ENCODE data around the gene TOM1L1. TPM values are rescaled to one million over a fixed set of nuclear protein-coding genes. Genes with fewer than 3 reads are reported as not detected.

The TOM1L1 gene
- total RNA-seq, 1 experiment from 2014 or later: 29.9 TPM

DNA sequence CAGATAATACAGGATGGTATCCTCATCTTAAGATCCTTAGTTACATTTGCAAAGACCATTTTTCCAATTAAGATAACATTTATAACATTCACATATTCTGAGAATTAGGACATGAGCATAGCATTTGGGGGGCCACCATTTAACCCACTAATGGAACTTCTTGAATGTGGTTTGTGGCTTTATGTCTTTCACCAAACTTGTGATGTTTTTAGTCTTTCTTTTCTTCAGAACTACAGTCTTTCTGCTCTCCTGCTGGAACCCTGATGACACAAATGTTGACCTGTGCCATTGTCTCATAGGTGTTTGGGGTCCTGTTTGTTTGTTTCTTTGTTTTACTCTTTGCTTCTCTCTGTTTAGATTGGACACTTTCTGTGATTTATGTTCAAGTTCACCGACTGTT, 44.6 kb downstream of the TOM1L1 start:
- no peak for DNase-seq (ENCODE audit: low read depth)

DNA sequence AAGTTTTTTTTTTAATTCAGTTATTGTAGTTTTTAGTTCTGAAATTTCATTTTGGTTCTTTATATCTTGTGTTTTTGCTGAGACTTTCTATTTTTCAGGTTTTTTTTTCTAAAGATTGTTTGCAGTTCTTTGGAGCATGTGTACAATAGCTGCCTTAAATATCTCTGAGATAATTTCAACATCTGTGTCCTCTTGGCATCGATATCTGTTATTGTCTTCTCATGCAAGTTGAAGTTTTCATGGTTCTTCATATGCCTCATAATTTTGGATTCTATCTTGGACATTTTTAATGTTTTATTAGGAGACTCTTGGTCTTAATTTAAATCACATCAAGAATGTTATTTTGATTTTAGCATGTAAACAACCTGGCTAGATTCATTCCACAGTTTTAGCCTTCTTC, 45.0 kb downstream of the TOM1L1 start:
- DNase-seq (ENCODE audit: low read depth): no peak

DNA sequence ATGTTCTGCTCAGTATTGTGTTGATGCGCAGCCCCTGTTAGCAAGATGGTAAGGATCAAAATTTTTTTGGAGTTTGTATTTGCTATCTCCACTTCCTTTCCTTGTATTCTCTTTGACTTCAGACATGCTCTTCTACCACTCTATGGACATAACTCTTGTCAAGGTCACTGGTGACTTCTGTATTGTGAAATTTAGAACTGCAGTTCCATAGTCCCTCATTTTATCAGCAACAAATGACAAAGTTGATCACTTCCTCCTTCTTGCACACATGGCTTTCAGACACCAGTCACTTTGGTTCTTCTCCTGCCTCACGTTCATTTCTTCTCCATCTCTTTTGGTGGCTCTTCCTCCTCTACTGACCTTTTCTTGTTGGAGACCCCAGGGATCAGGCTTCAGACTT, 46.7 kb downstream of the TOM1L1 start:
- no peak for DNase-seq (ENCODE audit: low read depth)

DNA sequence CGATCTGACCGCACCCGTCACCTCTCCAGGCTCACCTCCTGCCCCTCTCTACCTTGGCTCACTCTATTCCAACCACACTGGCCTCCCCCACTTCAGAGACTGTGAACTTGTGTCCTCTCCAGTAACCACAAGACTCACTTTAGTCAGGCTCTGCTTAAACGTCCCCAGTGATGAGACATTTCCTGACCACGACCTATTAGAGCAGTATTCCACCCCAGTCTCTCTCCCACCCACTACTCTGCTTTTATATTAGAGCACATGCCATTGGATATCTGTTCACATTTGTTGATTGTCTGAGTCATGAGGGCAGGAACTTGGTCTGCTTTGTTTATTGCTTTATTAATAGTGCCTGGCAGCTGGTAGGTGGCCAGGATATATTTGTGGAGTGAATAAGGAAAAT, 47.7 kb downstream of the TOM1L1 start:
- DNase-seq (ENCODE audit: low read depth): peak; percentile 96

DNA sequence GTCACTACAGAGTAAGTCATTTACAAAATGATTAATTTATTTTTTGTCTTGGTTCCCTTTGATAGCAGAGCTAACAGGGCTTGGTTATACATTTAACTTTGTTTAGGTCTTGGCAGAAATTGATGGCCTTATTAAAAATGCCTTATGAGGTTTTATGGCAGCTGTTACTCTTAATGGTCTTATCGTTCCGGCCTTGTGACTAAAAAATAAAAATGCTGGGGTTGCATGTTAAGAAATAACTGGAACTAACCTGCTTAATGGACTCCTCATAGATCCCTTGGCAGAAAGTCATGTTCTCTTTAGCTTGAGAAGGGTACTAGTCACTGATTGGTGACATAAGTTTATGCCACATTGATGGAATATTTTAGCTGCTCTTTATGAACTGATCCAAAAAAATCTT, 49.5 kb downstream of the TOM1L1 start:
- DNase-seq (ENCODE audit: low read depth): peak; percentile 62

DNA sequence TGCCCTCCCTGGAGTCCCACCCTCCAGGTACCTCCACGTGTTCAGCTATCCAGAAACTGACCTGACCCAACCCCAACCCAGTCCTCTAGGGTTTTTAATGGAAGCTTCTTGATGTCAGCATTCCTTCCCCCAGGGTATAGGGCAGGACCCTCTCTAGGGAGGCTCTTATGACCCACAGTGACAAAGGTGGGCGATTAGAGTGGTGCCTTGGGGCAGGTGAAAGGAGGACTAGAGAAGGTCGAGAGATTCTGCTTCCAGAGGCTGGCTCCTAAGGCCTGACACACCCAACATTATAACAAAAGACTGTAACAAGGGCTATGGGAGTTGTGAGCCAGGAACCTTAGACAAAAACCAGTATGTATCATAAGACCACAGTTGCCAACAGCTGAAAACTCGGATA, 50.6 kb downstream of the TOM1L1 start:
- DNase-seq (ENCODE audit: low read depth): no peak

DNA sequence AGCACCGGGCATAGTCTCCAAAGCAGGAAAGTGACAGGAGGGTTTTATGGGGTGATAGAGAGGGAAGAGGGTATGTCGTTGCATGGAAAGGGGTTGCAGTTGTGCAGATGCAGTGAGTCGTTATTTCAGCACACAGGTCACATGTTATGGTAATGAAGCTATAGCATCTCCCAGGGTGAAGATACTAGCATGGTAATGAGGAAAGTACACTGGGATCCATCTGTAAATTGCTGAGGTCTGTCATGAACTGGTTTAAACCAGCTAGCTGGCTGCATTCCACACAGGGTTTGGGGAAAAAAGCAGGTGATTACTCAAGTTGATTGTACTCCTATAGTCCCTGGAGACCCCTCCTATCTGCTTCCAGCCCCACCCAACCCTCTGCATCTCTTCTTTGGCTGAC, 56.1 kb downstream of the TOM1L1 start:
- DNase-seq (ENCODE audit: low read depth): no peak

DNA sequence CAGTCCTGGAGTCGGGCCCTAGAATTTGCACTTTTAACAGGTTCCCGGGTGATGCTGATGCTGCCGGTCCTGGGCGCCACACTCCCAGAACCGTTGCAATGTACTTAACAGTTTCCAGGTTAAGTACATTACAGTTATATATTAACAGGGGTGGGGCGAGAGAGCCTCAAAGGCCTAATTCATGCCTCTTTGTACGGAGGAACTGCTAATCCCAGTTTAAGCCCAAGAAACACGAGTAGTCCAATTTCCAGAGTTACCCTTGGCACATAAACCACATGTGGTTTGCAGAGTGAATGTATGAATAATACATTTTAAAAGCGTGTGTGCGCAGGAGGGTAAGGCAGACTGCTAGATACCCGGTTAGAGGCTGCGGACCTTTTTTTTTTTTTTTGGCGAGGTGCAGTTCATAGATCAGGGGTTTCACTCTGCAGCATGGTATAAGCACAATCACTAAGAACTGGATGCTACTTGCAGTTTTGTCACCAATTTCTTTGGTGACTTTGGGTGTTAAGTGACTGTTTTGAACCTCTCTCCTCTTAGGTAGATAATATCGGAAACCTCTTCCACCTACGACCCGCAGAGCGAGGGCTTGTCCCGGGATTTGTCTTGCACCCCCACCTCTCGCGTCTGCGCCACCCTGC, 67.1 kb downstream of the TOM1L1 start:
- DNase-seq (ENCODE audit: low read depth): peak; percentile 55

DNA sequence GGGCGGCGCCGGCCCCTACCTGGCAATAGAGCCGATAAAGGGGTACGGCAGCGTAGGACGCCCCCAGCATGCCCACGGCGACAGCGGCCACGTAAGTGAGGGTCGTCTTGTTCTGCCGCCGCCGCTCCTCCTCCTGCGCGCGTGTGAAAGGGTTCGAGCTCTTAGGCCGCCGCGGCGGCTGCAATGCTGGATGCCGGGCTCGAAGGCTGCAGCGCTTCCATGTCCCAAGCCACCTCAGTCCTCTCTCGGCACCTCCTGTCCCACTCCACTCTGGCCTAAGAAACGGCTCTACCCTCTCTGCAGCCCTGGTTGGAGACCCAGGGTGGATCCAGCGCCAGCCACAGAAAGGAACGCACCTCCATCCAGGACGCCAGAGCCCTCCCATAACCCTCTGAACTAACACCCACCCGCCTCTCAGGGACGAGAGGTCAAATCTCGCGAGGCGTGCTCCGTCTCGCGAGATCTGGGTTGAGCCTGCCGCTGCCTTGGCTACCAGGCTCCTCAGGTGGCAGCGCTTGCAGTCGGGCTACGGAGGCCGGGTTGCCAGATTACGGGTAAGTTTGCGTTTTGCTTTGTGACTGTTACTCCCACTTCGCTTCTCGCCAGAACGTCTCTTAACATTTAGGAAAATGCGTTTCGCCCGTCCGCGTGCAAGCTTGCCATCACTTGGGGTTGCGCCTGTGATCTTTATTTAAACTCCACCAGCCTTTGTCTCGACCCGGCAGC, 67.8 kb downstream of the TOM1L1 start, which contains the start of the genes COX11 and STXBP4:
Gene COX11, minus strand, starts transcription at position 393 of the 726 bp plus-strand sequence. Its CDS starts 8 bp downstream, at position 385.
Gene STXBP4, plus strand, starts transcription at position 504 of the 726 bp plus-strand sequence. CDS start 17,455 bp downstream, outside the sequence.
- peak; percentile 96 for DNase-seq (ENCODE audit: low read depth)

DNA sequence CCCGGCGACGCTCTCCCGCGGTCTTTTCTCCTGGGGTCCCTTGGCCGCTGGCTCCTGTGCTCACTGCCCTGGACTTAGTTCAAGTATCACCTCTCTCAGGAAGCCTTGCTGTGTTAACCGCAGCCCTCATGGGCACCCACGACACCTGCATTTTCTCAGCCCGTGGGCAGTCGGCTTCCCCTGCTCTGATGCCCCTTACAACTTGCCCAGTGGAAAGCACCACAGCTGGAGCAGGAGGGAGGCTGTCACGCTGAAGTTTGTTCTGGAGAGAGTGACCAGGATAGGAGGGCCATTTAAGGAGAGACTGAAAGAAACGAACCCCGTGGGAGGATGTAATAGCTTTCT, 68.3 kb downstream of the TOM1L1 start:
- peak; percentile 39 for DNase-seq (ENCODE audit: low read depth)

DNA sequence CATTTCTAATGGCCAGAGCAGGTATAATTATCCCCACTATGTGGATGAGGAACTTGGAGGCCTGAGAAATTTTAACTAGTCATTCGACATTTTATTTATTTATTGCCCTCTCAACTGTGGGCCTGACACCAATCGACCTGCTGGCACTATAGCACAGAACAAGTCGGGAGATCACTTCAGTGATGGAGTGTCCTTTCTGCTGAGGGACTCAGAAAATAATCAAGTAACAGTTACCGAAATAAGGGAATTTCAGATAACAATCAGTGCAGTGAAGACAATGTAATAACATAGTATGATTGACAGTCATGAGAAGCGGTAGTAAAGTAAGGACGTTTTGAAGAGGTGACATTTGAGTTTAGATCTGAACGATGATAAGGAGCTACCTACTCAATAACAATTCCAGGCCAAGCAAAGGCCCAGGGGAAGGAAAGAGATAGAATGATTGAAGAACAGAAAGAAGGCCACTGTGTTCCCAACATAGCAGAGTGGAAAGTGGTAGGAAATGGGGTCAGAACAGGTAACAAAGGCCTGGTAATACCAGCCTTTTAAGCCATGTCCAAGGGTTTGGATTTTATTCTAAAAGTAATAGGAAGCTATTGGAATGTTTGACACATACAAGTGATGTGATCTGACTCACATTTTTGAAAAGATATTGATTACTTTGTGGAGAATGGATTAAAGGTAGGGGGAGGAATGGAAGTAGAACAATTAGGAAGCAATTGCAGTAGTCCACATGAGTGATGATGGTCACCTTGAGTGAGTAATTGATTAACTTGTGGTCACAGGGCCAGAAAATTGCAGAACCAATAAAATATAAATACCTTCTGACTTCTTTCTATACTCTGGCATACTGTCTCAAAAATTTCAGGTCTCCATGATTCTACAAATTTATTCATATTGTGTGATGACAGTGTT, 69.3 kb downstream of the TOM1L1 start:
- DNase-seq (ENCODE audit: low read depth): no peak

DNA sequence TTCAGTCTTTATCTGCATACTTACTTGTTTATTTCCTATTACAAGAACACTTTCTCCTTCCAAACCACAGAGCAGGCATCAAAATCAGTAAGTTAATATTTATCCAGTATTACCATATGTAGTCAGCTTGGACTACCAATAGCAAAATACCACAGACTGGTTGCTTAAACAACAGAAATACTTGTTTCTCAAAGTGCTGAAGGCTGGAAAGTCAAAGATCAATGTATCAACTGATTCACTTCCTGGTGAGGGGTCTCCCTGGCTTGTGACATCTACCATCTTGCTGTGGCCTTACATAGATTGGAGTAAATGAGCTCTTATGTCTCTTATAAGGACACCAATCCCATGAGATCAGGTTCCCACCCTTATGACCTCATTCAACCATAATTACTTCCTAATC, 70.5 kb downstream of the TOM1L1 start:
- no peak for DNase-seq (ENCODE audit: low read depth)

DNA sequence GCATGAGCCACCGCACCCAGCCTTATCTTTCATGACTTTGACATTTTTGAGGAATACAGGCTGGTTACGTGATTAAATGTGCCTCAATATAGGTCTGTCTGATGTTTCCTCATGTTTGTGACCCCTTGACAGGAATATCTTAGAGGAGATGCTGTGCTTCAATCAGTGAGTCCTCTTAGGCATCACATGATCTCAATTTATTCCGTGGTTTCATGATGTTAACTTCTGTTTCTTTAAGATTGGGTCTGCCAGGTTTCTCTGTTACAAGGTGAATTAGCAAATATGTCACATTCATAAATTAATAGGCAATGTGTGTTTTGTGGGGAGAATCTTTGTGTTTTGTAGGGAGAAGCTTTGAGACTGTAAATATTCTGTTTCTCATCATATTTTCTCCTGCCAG, 71.2 kb downstream of the TOM1L1 start:
- no peak for DNase-seq (ENCODE audit: low read depth)

DNA sequence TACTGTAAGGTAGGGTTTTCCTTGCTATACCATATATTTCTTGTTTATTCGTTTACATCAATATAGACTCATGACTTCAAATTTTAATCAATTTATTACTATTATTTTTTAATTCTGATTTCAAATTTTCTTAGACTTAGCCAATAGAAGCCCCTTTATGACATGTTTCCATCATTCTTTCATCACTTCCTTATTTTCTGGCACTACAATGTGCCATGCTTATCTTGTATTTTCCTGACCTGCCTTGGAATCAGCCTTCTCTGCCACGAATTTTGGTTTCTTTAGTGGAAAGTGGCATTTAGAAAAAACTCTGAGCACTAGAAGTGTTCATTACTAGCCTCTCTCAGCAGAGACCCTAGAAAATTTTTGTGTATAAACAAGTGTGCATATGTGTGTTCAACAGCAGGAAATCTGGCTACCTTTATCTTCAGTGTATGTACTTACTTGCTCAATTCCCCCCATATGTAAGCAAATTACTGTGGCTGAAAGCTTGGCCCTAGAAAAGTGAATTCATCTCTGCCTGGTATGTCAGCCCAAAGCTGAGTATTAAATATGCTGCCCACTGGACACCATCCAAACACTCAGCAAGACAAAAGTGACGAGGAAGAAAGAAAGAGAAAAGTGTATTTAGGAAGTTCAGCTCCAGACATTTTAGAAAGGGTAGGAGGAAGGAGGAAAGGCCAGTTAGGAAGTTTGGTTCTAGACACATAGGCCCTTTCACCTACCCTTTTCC, 71.9 kb downstream of the TOM1L1 start:
- no peak for DNase-seq (ENCODE audit: low read depth)

DNA sequence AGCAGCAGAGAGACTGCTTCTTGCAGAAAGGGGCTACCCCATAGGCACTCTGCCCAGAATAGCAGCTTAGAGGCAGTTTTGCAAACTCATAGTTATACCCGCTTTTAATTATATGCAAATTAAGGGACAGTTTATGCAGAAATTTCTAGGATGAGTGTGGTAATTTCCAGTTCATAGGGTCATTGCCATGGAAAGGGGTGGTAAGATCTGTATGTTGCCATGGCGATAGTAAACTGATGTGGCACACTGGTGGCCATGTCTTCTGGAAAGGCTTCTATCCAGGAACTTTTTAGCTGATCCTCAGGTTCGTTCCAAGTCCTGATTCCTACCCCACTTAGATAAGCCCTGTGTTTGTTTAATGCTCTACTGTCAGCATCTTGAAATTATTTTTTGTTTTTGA, 74.1 kb downstream of the TOM1L1 start:
- DNase-seq (ENCODE audit: low read depth): no peak

DNA sequence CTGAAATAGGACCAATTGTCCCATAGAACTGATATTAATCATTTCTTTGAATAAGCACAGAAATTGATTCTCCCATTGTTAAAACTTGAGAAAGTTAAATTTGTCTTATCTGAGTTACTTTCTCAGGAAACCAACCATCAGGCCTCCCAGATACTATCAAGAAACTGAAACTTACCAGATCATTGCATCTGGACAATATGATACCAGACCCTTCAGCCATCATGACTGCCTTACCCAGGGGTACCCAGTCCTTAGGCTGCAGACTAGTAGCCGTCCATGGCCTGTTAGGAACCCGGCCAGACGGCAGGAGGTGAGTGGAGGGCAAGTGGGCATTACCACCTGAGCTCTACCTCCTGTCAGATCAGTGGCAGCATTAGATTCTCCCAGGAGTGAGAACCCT, 75.7 kb downstream of the TOM1L1 start:
- DNase-seq (ENCODE audit: low read depth): no peak

DNA sequence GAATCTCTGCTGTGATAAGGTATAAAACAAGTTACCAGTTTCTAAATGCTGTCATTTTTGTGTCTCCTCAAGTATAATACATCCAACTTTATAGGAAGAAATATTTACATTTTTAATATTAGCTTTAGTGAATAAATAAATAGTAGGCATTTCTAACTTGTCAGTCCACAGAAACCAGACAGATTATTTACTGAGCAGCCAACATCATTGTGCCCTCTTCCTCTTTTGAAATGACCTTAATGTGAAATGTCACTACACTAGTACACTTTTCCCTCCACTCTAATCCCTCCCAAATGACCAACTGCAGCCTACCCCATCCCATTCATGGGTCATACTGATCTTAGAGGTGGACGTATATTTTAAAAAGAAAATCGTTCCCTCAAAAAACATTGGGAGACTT, 77.1 kb downstream of the TOM1L1 start:
- no peak for DNase-seq (ENCODE audit: low read depth)

DNA sequence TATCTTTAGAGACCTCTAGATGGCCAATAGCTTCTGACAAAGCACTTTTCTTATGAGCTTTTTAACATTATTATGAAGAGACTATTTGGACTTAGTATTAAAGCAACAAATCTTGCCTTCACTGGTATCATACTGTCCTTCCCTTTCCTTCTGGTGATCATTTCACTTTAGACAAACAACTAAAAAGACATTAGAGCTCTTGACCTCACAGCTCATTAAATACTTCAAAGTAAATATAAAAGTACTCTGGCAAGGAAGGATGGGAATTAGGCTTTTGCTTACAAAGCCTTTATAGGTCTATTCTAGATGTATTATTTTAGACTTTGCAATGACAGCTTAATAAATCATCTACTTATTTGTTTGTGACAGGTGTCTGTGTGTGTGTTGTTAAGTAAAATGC, 79.0 kb downstream of the TOM1L1 start:
- no peak for DNase-seq (ENCODE audit: low read depth)

DNA sequence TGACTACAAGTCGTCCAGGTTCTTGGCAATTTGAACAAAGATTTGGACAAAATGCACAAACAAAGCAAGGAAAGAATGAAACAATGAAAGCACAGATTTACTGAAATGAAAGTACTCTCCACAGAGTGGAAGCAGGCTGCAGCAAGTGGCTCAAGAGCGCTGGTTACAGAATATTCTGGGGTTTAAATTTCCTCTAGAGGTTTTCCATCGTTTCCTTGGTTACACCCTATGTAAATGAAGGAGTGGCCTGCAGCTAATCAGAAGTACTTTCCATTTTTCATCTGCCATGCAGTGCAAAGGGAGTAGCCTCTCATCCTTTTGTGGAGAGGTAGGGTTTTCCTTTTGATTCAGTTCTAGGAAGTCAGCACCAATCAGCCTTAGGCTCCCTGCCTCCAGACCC, 79.7 kb downstream of the TOM1L1 start:
- no peak for DNase-seq (ENCODE audit: low read depth)

DNA sequence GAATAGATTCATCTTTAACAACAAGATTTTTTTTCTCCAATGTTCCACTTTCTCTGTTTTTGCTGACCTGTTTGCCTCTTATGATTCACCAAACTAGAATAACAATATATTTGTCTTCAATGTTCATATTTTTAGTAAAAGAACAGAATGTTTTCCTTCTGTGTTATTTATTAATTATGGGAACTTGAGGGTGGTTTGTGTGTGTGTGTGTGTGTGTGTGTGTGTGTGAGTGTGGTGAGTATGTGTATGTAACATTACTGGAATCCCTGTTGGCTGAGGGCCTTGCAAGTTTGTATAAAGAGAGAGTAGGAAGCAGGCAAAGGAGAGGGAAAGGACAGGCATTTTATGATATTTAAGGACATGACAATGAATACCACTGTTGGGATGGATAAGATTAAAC, 81.7 kb downstream of the TOM1L1 start:
- peak; percentile 85 for DNase-seq (ENCODE audit: low read depth)

DNA sequence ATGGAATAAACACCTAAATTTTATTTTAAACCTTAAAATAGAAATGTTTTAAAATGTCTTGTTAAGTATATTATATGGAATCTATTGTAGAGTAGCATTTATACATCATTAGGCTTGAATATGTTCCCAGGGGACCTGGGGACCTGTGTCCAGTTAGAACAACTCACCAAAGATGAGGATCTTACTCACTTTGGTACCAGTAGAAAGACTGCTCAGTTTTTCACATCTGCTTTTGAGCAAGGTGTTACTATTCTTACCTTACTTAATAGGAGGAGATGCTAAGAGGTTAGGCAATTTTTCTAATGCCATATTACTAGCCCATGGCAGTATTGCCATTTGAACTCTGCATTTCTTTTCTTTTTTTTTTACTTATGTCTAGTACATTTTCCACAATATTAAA, 82.6 kb downstream of the TOM1L1 start:
- DNase-seq (ENCODE audit: low read depth): no peak

DNA sequence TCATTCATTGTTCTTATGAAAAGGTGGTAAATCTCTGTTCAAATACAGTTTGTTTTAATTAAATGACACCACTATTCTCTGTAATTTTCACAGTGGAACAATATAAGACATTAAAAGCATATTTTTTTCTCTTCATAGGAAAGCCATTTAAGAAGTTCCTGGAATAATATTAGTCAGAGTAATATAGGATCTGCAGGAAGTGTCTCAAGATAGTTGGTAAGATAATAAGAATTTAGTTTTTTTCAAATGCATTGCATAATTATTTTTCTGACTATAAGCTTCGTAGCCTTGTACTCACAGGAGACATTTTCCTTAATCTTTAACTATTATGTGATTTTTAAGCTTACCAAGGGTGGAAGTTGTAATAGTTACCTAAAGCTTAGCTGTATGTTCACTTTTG, 84.8 kb downstream of the TOM1L1 start:
- DNase-seq (ENCODE audit: low read depth): no peak

Measured in LHCN-M2 (cell line).